Mesodermal cell (in vitro differentiated cells): ENCODE data around the gene RPS27L.

Experiments
- H3K27ac ChIP-seq: 2 replicates; pipeline ENCODE4 v1.7.0; 2013; ENCODE audit warnings: mild to moderate bottlenecking, low read depth, low read length, moderate library complexity; ENCODE audit not compliant: severe bottlenecking
- H3K36me3 ChIP-seq: 2 replicates; pipeline ENCODE4 v1.7.1; 2013; ENCODE audit warnings: mild to moderate bottlenecking, low read length, moderate library complexity; ENCODE audit not compliant: control insufficient read depth, insufficient read depth
- H3K4me1 ChIP-seq: one replicate; pipeline ENCODE4 v1.7.1; 2013; ENCODE audit warnings: mild to moderate bottlenecking, low read length; ENCODE audit not compliant: insufficient read depth, control insufficient read depth, poor library complexity, severe bottlenecking
- H3K4me3 ChIP-seq: 2 replicates; pipeline ENCODE4 v1.7.0; 2013; ENCODE audit warnings: low read length, control low read depth, mild to moderate bottlenecking; ENCODE audit not compliant: insufficient read depth, poor library complexity, severe bottlenecking; ENCODE audit errors: extremely low read depth
- H3K9me3 ChIP-seq: 2 replicates; pipeline ENCODE4 v1.7.1; 2013; ENCODE audit warnings: mild to moderate bottlenecking, low read length, moderate library complexity; ENCODE audit not compliant: control insufficient read depth
- WGBS, 2 experiments: methylation state at CpG; one replicate each; pipeline ENCODE4 v1.1.5; 2013; ENCODE audit warnings: missing lambda C conversion rate in 2 of 2; ENCODE audit not compliant: insufficient coverage in 2 of 2; 5-methylcytosine and 5-hydroxymethylcytosine counted together

RPS27L gene

DNA sequence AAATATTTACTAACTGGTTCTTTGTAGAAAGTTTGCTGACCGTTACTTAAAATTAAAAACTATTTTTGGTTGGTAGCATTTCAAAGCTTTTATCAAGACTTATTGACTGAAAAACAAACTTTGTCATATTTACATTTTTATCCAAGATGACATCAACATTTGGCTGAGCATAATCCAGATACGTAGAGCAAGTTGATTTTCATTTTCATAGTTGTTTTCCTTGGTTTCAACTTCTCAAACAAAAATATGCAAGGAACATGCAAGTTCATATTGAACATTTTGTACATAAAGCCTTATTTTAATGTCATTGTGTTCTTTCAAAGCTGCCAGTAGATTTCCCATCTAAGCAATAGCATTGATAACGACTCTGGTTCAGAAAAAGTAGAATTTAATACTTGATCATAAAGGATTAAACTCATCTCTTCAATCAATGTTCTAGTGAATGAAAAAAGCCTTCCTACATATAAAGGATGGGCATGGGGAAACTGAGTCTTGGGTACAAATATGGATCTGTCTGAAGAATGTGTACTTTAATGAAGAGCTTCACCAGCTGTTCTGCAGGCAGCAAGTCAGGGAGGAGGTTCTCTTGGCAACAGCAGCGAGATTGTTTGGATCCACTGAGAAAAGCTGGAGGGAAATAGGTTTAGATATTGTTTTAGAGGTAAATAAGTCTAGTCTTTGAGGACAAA lies 37.7 kb upstream of the RPS27L start:
- Histone ChIP-seq H3K36me3 (no peaks in the 10 kb centered on the region), H3K27ac (no peak overlapping the region), H3K4me1 (peaks cover 39% of the 10 kb centered on the region), H3K9me3 (no peaks in the 10 kb centered on the region), H3K4me3 (no peak overlapping the region)
- 100% methylated on average over 1 to 2 of the region's 4 CpGs for WGBS, 2 experiments

DNA sequence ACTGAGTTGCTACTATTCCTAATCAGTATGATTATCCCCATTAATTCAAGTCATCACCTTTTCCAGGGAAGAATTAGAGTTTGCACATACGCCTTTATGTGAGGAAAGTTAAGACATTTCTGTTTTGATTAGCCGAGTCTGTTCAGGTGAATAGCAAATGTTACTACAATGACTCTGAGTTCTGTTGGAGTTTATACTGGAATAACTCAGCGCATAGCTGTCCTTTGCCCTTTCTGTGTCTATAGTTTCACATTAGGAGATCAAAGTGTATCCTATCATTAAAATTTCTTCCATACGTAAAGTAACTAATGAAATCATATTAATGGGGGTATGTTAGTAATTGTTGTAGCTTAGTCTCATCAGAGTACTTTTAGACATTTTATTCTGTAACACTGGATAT lies 37.0 kb upstream of the RPS27L start:
- H3K9me3 ChIP-seq = no peaks in the 10 kb centered on the region
- 93% methylated on average over 2 of the region's 4 CpGs; no CpG with 5 or more reads in 1 of the 2 experiments for WGBS, 2 experiments
- peaks cover 39% of the 10 kb centered on the region for H3K4me1 ChIP-seq
- H3K36me3 ChIP-seq = no peaks in the 10 kb centered on the region
- H3K4me3 ChIP-seq = no peak overlapping the region
- H3K27ac ChIP-seq = no peak overlapping the region

DNA sequence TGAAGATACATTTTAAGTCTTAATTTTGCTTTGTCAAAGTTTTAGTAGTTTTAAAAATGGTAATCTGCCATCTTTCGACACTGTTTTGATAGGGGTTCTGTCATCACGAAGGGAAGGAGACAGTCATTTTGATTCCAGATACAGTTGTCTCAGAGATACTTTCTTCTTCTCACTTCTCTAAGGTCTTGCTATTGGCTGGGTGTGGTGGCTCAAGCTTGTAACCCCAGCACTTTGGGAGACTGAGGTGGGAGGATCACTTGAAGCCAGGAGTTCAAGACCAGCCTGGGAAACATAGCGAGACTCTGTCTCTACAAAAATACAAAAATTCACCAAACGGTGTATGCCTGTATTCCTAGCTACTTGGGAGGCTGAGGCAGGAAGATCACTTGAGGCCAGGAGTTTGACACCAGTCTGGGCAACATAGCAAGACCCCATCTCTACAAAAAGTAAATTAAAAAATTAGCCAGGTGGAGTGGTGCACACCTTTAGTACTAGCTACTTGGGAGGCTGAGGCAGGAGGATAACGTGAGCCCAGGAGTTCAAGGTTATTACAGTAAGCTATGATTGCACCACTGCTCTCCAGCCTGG lies 35.4 kb upstream of the RPS27L start:
- Histone ChIP-seq H3K4me1 (peaks cover 44% of the 10 kb centered on the region), H3K27ac (no peak overlapping the region), H3K4me3 (no peak overlapping the region), H3K9me3 (no peaks in the 10 kb centered on the region), H3K36me3 (no peaks in the 10 kb centered on the region)
- WGBS, 2 experiments = 89% methylated on average over 1 of the region's 5 CpGs; no CpG with 5 or more reads in 1 of the 2 experiments

DNA sequence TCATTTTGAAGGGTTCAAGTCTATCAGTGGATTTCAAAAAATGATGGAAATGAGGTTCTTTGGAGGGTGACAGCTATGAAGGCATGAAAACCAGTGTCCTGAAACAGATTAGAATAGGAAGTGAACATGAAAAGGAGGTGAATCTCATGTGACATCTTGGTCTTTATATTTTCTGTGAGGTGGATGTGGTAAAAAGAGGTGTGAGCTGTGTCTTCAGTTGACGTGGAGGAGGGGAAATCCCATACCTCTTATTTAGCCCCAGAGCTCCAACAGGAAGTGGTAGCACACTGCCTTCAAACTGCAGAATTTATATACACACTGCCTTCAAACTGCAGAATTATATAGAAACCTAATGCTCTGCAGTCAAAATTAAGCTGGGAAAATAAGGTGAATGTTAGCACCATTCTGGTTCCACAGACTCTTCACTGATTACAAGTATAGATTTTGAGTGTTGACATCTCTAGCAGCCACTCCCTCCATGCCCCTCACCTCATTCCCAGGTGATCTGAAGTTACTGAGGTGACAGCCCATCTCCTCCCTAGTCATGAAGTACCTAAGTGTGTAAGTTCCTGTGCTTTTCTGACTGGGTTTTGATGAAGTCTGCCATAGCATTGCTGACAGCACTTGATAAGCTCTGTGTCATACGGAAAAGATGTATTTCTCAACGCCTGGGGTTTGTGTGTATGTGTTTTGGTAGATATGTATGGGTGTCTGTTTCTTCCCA lies 34.8 kb upstream of the RPS27L start:
- Histone ChIP-seq H3K4me1 (peaks cover 44% of the 10 kb centered on the region), H3K9me3 (no peaks in the 10 kb centered on the region), H3K4me3 (no peak overlapping the region), H3K27ac (no peak overlapping the region), H3K36me3 (no peaks in the 10 kb centered on the region)
- 100% methylated on average over 2 of the region's 3 CpGs; no CpG with 5 or more reads in 1 of the 2 experiments for whole genome bisulfite sequencing, 2 experiments

DNA sequence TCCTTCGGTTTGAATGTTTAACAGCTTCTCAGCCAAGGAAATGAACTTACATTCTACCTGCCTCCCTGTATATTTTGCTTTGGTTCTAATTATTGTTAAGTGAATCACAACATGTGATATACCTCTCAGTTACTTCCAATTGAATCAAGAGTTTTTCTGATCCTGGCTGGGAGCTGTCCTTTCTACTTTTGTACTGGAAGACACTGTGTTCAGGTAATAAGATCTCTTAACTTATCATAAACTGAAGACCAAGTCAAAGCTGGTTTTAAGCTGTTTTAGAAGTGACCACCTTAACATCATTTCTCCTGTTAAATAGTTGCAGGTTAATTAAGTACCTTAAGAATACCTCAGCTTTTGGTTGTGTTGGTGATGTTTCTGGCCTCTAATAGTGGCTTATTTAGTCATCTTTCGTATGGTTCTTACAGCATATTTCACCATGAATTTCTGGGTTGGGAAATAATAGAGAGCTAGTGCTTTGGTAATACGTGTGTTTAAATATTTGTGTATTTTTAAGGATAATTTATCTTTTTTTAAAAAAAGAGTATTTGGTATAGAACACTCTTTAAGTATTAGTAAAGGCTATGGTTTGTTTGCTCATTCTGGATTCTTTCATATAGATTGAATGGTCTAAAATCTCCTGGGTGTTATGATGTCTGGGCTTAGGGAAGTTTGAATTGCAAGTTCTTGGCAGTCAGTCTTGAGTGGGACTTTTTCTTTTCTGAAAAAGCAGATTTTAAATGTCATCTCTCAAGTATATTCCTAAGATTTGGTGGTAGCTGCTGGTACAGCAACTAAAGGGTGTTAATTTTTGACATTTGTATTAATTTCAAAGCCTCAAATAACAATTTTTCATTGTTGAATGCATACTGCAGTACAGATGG lies 33.7 kb upstream of the RPS27L start:
- Histone ChIP-seq H3K4me1 (peaks cover 45% of the 10 kb centered on the region), H3K27ac (no peak overlapping the region), H3K4me3 (peak overlapping the region; percentile 100), H3K36me3 (no peaks in the 10 kb centered on the region), H3K9me3 (no peaks in the 10 kb centered on the region)
- no CpG with 5 or more reads among the region's 3 CpGs for WGBS, 2 experiments

DNA sequence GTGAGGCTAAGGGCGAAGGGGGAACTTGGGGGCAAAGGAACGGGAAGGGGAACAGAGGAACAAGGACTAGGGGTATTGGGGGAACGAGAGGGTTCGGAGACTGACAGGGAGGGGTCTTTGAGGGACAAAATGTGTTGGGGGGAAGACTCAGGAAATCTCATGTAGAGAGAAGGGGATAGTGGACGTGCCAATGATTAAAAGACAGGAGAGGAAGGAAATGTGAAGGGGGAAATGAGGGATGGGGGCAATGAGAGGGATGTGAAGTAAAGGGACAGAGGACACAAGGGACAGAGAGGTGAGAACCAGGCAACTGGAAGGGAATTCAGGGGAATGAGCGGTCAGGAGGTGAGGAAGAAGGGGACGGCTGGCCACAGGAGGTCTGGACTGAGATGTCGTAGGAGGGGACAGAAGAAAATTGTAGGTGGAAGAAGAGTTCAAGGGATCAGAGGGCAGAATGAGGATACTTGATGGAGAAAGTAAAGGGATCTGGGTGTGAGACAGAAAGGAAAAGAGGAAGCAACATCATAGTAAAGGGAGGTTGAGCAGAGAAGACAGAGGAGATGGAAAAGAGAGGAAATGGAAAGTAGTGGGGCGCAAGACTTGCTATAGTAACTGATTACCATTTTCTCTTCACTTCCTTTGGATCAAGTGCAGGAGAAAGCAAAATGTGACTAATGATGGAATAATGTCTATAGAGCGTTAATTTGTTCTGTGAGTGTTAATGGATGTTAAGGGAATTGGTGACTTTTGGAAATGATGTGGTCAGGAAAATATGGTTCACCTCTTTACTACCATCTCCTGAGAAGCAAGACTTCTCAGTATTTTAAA lies 32.9 kb upstream of the RPS27L start:
- Histone ChIP-seq H3K9me3 (no peaks in the 10 kb centered on the region), H3K4me3 (peak overlapping the region; percentile 100), H3K36me3 (no peaks in the 10 kb centered on the region), H3K4me1 (peaks cover 50% of the 10 kb centered on the region), H3K27ac (no peak overlapping the region)
- WGBS, 2 experiments = 9 to 17% methylated on average over 9 to 10 of the region's 10 CpGs

DNA sequence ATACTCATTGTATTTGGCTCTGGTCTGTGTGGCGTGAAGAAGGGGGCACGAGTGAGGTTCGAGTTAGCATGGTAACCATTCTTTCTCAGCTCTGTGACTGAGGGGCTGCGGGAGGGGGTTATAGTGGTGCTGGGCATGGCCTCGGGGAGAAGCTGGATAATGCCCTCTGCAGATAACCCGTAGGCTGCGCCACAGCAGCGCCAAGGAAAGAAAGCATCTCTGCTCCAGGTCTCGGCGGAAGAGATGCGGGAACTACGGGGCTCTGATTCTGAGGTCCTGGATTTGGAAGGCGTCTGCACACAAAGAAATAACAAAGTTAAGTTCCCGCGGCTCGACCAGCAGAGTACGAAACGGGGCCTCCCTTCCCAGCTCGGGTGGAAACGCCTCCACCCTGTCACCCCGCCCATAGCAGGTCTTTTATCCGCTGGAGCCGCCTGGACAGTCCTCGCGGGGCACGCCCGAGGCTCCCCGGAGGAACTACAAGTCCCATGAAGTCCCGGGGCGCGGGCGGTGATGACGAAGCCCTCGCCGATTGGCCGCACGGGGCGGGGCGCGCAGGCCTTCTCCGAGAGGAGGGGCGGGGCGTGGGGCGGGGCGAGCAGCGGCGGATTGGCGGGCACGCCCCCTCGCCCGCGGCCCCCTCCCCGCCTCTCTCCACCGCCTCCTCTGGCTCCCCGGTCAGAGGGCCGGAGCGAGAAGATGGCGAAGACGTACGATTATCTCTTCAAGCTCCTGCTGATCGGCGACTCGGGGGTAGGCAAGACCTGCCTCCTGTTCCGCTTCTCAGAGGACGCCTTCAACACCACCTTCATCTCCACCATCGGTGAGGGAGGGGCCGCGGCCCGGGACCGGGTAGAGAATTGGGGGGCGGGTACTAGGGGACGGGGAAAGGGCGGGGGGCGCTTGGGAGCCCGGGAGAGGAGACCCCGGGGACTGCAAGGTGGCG lies 31.9 kb upstream of the RPS27L start, which contains the start of gene RAB8B:
Gene RAB8B, plus strand, starts transcription at position 681 of the 946 bp plus-strand sequence. Its CDS starts 19 bp downstream, at position 700.
- Histone ChIP-seq H3K4me3 (peak within 1 kb of the TSS; percentile 100), H3K4me1 (peaks cover 44% of the 10 kb centered on the region), H3K27ac (peak within 1 kb of the TSS; percentile 61), H3K9me3 (no peaks in the 10 kb centered on the region), H3K36me3 (no peaks in the 10 kb centered on the region)
- WGBS, 2 experiments = 1% methylated on average over 17 to 57 of the region's 77 CpGs

DNA sequence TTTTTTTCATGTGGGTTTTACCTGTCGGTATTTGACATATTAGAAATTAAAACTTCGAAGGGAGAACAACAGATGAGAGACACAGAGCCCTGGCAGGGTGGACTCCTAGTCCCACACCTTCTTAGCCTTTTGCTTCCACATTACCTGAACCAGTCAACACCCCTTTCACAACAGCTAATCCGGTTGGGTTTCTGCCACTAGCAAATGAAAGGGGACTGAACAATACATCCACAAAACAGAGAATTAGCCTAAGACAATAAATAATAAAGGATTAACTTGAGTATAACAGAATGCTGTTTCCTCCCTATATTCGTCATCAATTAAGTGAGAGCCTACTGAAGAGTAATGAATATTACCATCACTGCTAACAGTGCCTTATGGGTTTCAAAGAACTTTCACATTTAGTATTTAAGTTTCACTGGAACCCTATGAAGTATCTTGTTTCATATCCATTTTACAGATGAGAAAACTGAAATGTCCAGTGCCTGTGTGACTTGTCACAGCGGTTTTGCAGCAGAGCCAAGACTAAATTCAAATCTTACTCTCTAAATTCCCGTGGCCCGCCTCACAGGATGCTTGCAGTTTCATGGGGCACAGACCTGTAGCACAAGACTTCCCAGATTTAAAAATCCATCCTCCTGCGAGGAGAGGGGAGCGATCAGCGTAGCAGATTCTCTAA lies 31.1 kb upstream of the RPS27L start:
- Histone ChIP-seq H3K9me3 (no peaks in the 10 kb centered on the region), H3K36me3 (no peaks in the 10 kb centered on the region), H3K27ac (peak overlapping the region; percentile 61), H3K4me3 (peak overlapping the region; percentile 100), H3K4me1 (peaks cover 39% of the 10 kb centered on the region)
- WGBS, 2 experiments = 31 to 59% methylated on average over 4 of the region's 10 CpGs
